Subcutaneous adipose tissue (tissue), 4 donors: ENCODE results near the gene COQ8B. TPM values are rescaled to one million over a fixed set of nuclear protein-coding genes. Genes with fewer than 3 reads are reported as not detected.

Source experiments
- total RNA-seq, 4 donors: library from RNA; depleted of rRNA; stranded (reverse); fragments of >200 nt; gene quantifications; one replicate each; pipeline ENCODE4 v1.1.0, GENCODE V29; 2016
- TF ChIP-seq, protein P1 (sequence below): fragments of 450-650 bp; IDR thresholded peaks from one replicate; pipeline ENCODE4 v1.5.1; 2016; ENCODE audit warnings: low read depth, mild to moderate bottlenecking, control low read depth, antibody characterized with exemption, moderate library complexity

The COQ8B gene
- total RNA-seq, 4 donors from 2014 or later: 16.5 to 32.2 (median 28.6) TPM

DNA sequence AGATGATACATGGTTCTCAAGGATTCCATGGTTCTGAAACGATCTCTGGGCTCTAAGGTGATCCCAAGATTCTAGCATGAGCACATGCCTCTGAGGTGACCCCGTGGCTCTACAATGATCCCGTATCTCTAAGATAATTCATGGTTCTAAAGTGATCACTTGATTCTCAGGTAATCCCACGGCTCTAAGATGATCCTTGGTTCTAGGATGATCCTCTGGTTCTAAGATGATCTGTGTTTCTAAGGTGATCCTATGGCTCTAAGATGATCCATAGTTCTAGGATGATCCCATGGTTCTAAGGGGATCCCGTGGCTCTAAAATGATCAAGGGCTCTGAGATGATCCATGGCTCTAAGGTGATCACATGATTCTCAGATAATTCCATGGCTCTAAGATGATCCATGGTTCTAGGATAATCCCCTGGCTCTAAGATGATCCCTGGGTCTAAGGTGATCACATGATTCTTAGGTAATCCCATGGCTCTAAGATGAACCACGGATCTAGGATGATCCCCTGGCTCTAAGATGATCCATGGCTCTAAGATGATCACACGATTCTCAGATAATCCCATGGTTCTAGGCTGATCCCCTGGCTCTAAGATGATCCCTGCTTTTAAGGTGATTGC, 47.6 kb downstream of the COQ8B start:
- TF ChIP-seq, protein P1, sequence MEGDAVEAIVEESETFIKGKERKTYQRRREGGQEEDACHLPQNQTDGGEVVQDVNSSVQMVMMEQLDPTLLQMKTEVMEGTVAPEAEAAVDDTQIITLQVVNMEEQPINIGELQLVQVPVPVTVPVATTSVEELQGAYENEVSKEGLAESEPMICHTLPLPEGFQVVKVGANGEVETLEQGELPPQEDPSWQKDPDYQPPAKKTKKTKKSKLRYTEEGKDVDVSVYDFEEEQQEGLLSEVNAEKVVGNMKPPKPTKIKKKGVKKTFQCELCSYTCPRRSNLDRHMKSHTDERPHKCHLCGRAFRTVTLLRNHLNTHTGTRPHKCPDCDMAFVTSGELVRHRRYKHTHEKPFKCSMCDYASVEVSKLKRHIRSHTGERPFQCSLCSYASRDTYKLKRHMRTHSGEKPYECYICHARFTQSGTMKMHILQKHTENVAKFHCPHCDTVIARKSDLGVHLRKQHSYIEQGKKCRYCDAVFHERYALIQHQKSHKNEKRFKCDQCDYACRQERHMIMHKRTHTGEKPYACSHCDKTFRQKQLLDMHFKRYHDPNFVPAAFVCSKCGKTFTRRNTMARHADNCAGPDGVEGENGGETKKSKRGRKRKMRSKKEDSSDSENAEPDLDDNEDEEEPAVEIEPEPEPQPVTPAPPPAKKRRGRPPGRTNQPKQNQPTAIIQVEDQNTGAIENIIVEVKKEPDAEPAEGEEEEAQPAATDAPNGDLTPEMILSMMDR: no peak

DNA sequence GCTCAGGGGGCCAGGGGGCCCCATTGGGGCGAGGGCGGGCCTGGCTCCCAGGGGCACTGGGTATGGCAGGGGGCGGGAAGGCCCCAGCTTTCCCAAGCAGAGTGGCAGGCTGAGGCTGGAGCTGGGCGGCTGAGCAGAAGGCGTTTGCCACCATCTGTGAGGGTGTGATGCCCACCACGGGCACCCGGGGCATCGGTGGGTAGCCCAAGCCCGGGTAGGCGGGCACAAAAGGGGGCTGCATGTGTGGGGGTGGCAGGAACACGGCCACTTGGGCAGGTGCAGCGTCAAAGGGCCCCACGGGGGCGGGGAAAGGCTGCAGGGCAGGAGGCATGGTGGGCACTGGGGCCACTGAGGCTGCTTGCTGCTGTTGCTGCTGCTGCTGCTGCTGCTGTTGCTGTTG, 49.1 kb downstream of the COQ8B start:
- TF ChIP-seq, protein P1: no peak

- TF ChIP-seq, protein P1: no peak
Observed at GRCh38 chr19:40666803-40667438, 49.8 kb downstream of the COQ8B start.

GRCh38 chr19:40663695-40664692, 52.7 kb downstream of the COQ8B start:
- TF ChIP-seq, protein P1: no peak

- TF ChIP-seq, protein P1: no peak
Observed at GRCh38 chr19:40662925-40663694, 53.6 kb downstream of the COQ8B start.

- TF ChIP-seq, protein P1: no peak
Observed at GRCh38 chr19:40661616-40662015, 55.1 kb downstream of the COQ8B start.
